D721Med (cell line): Measurements from ENCODE around the gene SCAPER.
"Not testable (repeated sequence)": the region's sequence is repeated elsewhere in the genome, so short reads cannot be mapped to it uniquely, and the experiment has no call there.

Experiments used
- DNase-seq: peaks from one replicate; pipeline ENCODE4 v3.0.0; 2011; ENCODE audit warnings: low spot score; ENCODE audit not compliant: insufficient read length
- FAIRE-seq: peaks from 2 replicates; lab custom pipeline; 2011; peaks lifted over from hg19 to GRCh38; lab: Jason Lieb, UNC
- CTCF ChIP-seq: IDR thresholded peaks from 2 replicates; pipeline ENCODE4 v1.5.1; 2012; ENCODE audit warnings: mild to moderate bottlenecking, control low read depth; ENCODE audit not compliant: insufficient read depth; ENCODE audit errors: missing control alignments

Gene SCAPER

GRCh38 chr15:76730262-76730661 lies 174.9 kb downstream of the SCAPER start:
- DNase-seq = no peak
- TF ChIP-seq CTCF = no peak
- no peak for FAIRE-seq

DNA sequence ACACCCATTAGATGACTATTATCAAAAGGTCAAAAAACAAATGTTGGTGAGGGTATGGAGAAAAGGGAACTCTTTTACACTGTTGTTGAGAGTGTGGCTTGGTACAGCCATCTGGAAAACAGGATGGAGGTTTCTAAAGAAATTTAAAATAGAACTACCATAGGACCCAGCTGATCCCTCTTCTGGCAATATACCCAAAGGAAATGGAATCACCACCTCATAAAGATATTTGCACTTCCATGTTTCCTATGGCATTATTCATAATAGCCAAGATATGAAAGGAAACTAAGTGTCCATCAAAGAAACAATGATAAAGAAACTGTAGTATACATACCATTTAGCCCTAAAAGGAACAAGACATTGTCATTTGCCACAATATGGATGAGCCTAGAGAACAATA lies 186.3 kb downstream of the SCAPER start:
- TF ChIP-seq CTCF = no peak
- FAIRE-seq (no peak), DNase-seq (no peak)

DNA sequence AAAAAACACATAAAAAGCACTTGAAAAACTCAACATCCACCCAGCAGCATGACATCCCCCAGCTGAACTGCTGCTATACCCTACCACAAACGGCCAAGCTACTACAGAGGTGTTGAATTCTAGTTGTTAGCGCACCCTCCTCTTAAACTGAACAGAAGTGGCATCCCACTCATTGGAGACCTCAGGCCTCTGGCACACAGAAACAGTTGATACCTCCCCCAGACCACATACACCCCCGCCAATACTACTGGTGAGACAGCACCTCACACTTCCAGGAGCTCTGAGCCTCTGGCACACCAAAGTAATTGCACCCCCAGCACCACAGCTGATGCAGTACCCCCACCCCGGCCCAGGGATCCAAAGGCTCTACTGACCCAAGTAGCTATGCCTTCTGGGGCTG lies 190.2 kb downstream of the SCAPER start:
- FAIRE-seq (no peak), DNase-seq (no peak)
- TF ChIP-seq CTCF = no peak

DNA sequence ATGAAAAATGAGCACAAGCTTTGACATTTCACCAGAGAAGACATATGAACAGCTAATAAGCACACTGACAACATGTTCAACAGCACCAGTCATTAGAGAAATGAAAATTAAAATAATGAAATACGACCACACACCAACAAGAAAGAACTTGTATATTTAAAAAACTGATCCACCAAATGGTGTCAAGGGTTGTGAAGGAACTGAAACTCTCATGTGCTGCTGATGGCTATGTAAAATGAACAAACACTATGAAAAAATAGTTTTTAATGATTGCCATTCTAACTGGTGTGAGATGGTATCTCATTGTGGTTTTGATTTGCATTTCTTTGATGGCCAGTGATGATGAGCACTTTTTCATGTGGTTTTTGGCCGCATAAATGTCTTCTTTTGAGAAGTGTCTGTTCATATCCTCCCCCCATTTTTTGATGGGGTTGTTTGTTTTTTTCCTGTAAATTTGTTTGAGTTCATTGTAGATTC lies 193.8 kb downstream of the SCAPER start:
- no peak for FAIRE-seq
- DNase-seq = no peak
- no peak for TF ChIP-seq CTCF

GRCh38 chr15:76704032-76704431 lies 201.1 kb downstream of the SCAPER start:
- not testable (repeated sequence) for DNase-seq, FAIRE-seq

GRCh38 chr15:76696840-76697239 lies 208.3 kb downstream of the SCAPER start:
- FAIRE-seq = peak; percentile 55
- no peak for DNase-seq
- no peak for TF ChIP-seq CTCF

- not testable (repeated sequence) for FAIRE-seq, DNase-seq
Observed at GRCh38 chr15:76692546-76692945, 212.6 kb downstream of the SCAPER start.

GRCh38 chr15:76687592-76687991 lies 217.5 kb downstream of the SCAPER start:
- not testable (repeated sequence) for DNase-seq, FAIRE-seq

GRCh38 chr15:76684002-76684401 lies 221.1 kb downstream of the SCAPER start:
- TF ChIP-seq CTCF = no peak
- no peak for FAIRE-seq
- DNase-seq = no peak
